Muscle of arm (tissue), 14 donors: Measurements from ENCODE around the gene MSANTD4. TPM values are rescaled to one million over a fixed set of nuclear protein-coding genes. Genes with fewer than 3 reads are reported as not detected.
"Not testable (repeated sequence)": the region's sequence is repeated elsewhere in the genome, so short reads cannot be mapped to it uniquely, and the experiment has no call there.

ENCODE experiments used
- DNase-seq: peaks from one replicate; pipeline ENCODE4 v3.0.0-alpha.2; 2013
- long read RNA-seq, 11 donors: transcript quantifications; one replicate each; lab custom pipeline, GENCODE V29; 2026
- polyA plus RNA-seq, 12 donors: library from polyadenylated mRNA; unstranded; fragments of 120-200 nt; gene quantifications; one replicate each; pipeline ENCODE4 v1.2.1, GENCODE V29; 2013; ENCODE audit not compliant: insufficient read length in 12 of 12

MSANTD4 gene
- polyA plus RNA-seq: 10 to 100 TPM in 11 of 12 donors, not detected in 1; 15.0 to 33.8 (median 18.8) TPM
- long read RNA-seq, donor 1, partial matches to known transcripts: 0 of 3 reads
- long read RNA-seq, donor 1, other reads (novel, unspliced or antisense): 0 of 3 reads
- long read RNA-seq, donor 2, partial matches to known transcripts: 0 of 6 reads
- long read RNA-seq, donor 2, other reads (novel, unspliced or antisense): 0 of 6 reads
- long read RNA-seq, donor 3: 0 reads
- long read RNA-seq, donor 4, full-length matches to known transcripts: 3 of 3 reads
- long read RNA-seq, donor 4, partial matches to known transcripts: 0 of 3 reads
- long read RNA-seq, donor 4, other reads (novel, unspliced or antisense): 0 of 3 reads
- long read RNA-seq, donor 5: 0 reads
- long read RNA-seq, donor 6, partial matches to known transcripts: 0 of 1 reads
- long read RNA-seq, donor 6, other reads (novel, unspliced or antisense): 0 of 1 reads
- long read RNA-seq, donor 7, full-length matches to known transcripts: 2 of 2 reads
- long read RNA-seq, donor 7, partial matches to known transcripts: 0 of 2 reads
- long read RNA-seq, donor 7, other reads (novel, unspliced or antisense): 0 of 2 reads
- long read RNA-seq, donor 8, transcript MSANTD4-204 (3 exons, 948 nt): major isoform, 5 of 7 reads
- long read RNA-seq, donor 8, partial matches to known transcripts: 0 of 7 reads
- long read RNA-seq, donor 8, other reads (novel, unspliced or antisense): 0 of 7 reads
- long read RNA-seq, donor 9, partial matches to known transcripts: 0 of 2 reads
- long read RNA-seq, donor 9, other reads (novel, unspliced or antisense): 0 of 2 reads
- long read RNA-seq, donor 10, partial matches to known transcripts: 0 of 1 reads
- long read RNA-seq, donor 10, other reads (novel, unspliced or antisense): 0 of 1 reads
- long read RNA-seq, donor 11, partial matches to known transcripts: 10 of 12 reads
- long read RNA-seq, donor 11, other reads (novel, unspliced or antisense): 0 of 12 reads

DNA sequence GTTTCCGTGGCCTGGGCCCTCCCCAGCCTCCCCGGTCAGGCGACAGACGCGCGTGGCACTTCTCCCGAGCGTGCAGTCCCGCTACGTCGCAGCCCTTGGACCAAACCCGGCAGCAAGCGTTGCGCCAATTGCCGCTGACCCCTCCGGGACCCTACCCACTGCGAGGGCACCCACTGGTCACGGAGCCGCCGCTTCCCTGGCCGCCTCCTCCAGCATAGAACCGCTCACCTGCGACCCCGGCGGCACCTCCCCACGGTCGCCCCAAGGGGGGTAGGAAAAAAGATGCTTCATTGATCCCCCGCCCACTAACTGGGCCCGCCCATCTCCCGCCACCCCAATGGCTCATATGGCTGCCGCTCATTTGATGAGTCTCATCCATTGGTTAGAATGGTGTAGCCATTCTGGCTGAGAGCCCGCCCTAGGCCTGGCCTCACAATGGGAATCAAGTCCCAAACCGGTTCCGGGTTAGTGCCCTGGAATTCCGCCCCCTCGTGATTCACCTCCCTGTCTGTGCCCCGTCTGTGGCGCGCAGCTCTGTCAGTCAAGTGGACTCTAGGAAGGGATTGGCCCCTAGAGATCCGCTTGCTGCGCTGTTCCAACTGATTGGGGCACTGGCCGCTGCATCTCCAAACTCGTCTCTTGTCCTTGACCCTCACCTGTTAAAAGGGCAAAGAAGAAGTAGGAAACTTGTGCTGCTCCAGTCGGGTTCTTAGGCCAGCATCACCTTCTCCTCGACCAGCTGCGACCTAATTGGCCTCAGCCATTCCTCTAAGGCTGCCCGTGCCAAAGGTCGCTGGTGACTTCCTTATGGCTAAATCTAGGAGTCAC, at the start of gene MSANTD4:
MSANTD4 (minus strand) TSS at position 274 of the 828 bp plus-strand sequence. CDS start 11,323 bp downstream, outside the sequence.
- DNase-seq: peak; percentile 99

GRCh38 chr11:106070606-106071005, 48.6 kb upstream of the MSANTD4 start:
- DNase-seq: no peak

GRCh38 chr11:106063009-106063408, 41.0 kb upstream of the MSANTD4 start:
- DNase-seq: no peak

- DNase-seq: no peak
Measured at GRCh38 chr11:106061954-106062949, 40.2 kb upstream of the MSANTD4 start.

GRCh38 chr11:106061249-106061784, 39.3 kb upstream of the MSANTD4 start:
- DNase-seq: no peak

- no peak for DNase-seq
Measured at GRCh38 chr11:106059617-106060016, 37.6 kb upstream of the MSANTD4 start.

DNA sequence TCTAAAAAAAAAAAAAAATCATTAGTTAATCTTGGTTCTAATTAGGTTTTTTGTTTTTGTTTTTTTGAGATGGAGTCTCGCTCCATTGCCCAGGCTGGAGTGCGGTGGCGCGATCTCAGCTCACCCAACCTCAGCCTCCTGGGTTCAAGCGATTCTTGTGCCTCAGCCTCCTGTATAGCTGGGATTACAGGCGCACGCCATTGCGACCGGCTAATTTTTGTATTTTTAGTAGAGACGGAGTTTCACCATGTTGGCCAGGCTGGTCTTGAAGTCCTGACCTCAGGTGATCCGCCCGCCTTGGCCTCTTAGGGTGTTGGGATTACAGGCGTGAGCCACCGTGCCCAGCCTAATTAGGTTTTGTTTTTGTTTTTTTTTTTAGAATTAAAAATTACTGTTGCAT, 36.3 kb upstream of the MSANTD4 start:
- DNase-seq: not testable (repeated sequence)

DNA sequence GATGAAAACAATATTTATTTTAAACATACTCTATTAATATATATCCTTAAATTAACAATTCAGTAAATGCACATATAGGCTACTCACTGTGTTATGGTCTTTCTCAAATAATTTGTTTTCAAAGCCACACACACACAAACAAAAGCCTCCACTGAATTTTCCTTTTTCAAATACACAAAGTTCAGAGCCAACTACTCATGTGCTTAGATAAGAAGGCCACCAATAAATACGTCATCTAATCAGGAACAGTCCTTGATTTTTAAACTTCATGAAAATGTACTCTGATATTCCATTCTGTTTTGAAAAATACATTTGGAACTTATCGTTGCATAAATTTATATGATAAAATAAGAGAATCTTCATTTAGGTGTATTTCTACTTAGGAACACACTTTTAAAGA, 29.1 kb upstream of the MSANTD4 start:
- no peak for DNase-seq

DNA sequence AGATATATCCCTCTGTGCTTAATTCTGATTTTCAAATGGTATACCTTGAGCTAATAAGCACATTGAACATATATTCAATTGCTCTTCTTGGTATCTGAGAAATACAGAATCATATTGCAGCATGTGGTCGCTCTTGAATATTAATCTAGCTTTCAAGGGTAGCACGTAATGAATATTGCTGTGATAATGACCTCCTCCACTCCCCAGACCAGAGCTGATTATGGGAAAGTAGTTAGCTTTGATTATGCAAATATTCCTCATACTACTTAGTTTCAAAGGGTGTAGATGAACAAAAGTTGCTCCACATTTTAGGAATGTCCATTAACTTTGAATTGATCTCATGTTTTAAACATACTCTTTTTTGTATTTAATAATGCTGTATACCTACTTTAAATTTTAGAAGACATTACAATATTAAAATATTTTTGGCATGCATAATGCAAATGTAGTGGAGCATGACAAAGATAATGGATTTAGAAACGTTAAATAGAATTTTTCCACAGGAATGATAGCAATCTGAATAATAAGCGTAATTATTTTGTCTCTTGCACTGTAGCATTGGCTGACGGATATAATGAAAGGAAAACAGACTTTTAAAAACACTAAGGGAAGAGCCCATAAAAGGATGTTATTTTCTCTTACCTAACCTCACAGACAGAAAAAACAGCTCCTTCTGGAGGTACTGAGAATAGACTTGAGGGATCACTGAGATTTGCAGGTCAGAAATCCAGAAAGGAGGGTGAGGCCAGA, 27.9 kb upstream of the MSANTD4 start:
- no peak for DNase-seq

- DNase-seq: no peak
Measured at GRCh38 chr11:106047631-106048030, 25.6 kb upstream of the MSANTD4 start.

GRCh38 chr11:106043540-106043939, 21.5 kb upstream of the MSANTD4 start:
- DNase-seq: no peak

GRCh38 chr11:106032861-106033260, 10.8 kb upstream of the MSANTD4 start:
- no peak for DNase-seq

DNA sequence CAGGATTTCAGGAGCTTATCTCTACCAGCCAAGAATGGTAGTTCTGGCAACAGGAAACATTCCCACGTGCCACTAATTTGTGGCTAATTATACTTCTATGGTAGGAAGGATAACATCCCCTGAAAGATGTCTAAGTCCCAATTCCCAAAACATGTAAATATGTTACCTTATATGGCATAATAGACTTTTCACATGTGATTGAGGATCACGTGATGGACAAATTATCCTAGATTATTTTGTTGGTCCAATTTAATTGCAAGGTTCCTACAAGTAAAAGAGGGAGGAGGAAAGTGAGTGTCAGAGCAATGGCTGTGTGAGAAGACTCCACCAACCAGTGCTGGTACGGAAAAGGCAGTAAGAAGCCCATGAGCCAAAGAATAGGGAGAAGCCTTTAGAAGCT, 9.9 kb upstream of the MSANTD4 start:
- no peak for DNase-seq

DNA sequence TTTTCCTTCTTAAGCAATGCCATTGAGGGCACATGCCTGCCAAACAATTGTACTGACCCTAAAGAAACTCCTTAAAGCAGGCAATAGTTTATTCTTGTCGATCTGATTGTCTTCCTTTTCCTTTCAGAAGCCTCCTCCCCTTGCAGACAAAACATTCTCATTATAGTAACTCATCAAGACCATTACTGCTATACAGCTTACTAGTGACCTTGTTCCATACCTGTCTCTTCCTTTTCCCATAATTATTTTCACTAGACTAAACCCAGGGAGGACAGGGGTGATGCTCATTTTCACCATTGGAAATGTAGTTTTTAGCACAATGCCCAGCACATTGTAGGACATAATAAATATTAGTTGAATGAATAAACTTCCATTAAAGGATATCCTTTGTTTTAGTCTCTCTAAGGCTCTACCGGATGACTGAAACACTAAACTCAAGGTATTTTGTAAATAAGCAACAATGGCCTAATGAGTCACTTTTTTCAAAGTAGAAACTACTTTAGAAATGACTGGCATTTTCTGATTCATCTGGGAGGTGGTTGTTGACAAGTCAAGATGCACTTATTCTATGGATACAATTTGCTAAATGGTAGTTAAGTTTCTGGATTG, 9.3 kb upstream of the MSANTD4 start:
- DNase-seq: no peak

- DNase-seq: no peak
Measured at GRCh38 chr11:106030609-106031008, 8.6 kb upstream of the MSANTD4 start.

DNA sequence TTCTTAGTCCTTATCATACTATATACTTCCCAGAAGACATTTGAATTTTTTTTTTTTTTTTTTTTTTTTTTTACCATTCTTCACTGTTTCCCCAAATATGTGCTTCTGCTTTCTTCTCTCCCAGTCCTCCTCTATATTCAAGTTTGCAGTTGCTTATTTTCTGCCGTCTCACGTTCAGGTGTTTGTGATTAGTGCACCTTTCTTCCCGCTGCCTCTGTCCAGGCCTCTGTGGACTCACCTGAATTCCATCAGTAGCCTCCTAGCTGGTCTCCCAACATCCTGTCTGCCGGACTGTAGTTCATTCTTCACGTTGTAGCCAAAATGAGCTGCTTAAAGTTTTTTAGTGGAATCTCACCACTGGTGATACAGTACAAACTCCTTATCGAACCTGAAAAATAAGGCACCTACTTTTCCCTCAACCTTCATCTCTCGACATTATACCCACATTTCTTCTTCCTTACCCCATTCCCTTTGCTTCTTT, 795 bp upstream of the MSANTD4 start:
- no peak for DNase-seq

DNA sequence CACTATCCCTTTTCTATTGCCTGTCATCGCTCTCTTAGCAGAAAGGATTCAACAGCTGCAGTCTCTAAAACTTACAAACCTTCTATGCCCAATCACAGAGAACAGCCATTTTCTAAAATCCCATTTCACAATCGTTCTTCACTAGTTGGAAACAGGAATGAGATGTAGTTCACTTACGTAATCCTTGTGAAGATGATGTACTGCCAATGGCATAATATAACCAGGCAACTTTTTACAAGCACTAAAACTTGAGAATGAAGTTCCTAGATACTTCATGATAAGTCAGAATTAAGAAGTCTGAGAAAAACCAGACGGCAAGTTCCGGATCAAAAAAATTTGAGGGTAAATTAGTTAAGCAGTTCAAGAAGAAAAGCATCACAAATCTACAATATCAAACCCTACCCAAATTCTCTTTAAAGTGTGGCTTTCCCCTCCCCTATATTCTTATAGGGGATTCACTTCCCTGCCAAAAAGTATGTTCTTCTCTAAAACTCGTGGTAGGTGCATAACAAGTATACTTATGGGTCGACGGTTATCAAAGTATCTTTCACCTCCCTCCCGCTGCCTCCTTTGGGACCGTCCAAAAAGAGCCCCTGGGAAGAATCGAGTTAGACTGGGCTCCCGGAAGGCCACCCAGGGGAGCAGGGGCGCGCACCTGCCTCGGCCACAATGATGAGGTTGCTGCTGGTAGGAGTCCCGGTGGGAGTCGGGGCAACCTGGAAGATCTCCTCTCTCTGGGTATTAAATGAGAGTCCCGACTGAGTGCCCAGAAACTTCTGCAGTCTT, 666 bp downstream of the MSANTD4 start:
- no peak for DNase-seq

DNA sequence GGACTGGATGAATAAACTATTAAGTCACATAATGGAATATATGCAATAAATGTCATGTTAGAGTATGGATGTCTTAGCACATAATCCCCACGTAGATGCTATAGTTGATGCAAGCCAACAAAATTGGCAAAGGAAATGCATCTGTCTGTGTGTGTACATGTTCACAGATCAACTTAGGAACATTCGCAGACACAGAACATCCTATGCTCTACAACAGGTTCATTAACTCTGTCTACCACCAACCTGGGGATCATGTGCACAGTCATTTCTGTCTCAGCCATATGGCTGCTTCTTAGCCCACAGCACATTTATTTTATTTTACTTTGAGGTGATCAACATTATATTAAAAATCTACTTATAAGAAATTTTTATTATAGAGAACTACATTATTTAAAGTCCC, 4.9 kb downstream of the MSANTD4 start:
- DNase-seq: no peak
